Measurements from ENCODE around the gene RBBP6.
A peak's percentile ranks its signal among the peaks of the same experiment; 100 is the strongest.

The RBBP6 gene

GRCh38 chr16:24520983-24521382, 18.4 kb upstream of the RBBP6 start:
- FAIRE-seq (no peak), DNase-seq (ENCODE audit: insufficient read length, low spot score) (no peak)
- TF ChIP-seq SPI1 (IDR thresholded peaks at IDR 0.05; ENCODE audit: low read depth, low read length) = no peak
- no peak for TF ChIP-seq PAX5 (IDR thresholded peaks at IDR 0.05; ENCODE audit: insufficient read depth, low read length, severe bottlenecking)
- TF ChIP-seq POLR2AphosphoS5 (IDR thresholded peaks at IDR 0.05; ENCODE audit: low read depth, low read length) = no peak
- TF ChIP-seq POLR2A (IDR thresholded peaks at IDR 0.05; ENCODE audit: low read depth, low read length) = no peak
- TF ChIP-seq POU2F2 (IDR thresholded peaks at IDR 0.05; ENCODE audit: low read depth, low read length) = no peak

DNA sequence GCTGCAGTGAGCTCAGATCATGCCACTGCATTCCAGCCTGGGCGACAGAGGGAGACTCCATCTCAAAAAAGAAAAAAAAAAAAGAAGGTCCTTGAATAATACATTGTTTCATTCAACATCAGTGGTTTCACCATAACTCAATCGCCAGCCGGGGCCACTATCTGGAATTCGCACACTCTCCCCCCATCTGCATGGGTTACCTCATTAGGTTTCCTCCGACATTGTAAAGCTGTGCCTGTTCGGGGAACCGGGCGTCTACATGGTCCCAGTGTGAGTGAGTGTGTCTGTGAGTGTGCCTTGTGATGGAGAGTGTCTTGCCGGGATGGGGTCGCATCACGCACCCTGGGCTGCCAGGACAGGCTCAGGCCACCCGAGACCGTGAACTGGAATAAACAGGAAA, 16.6 kb upstream of the RBBP6 start:
- no peak for TF ChIP-seq TAF1 (IDR thresholded peaks at IDR 0.05; ENCODE audit: low read depth, low read length)
- no peak for TF ChIP-seq POLR2A (IDR thresholded peaks at IDR 0.05; ENCODE audit: low read depth, low read length)
- no peak for TF ChIP-seq POU2F2 (IDR thresholded peaks at IDR 0.05; ENCODE audit: low read depth, low read length)
- FAIRE-seq = no peak
- no peak for DNase-seq (ENCODE audit: insufficient read length, low spot score)

DNA sequence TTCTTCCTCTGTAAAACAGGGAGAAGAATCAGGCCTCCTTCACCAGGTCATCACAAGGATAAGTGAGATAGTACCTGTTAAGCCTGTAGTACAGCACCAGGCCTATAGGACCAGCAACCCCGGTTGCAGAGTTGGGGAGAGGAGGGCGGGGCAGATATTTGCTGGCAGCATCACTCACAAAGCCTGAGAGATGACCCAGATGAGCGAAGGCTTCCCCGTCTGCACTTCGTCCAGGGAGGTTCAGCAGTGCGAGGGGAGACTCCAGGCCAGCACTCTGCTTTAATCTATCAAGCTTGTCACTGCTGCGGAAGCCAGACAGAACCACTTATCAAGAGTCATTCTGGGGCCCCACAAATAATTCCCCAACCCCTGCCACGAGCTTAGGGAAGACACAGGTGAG, 15.8 kb upstream of the RBBP6 start:
- DNase-seq (ENCODE audit: insufficient read length, low spot score) (no peak), FAIRE-seq (no peak)
- TF ChIP-seq TAF1 (IDR thresholded peaks at IDR 0.05; ENCODE audit: low read depth, low read length) (no peak), POLR2AphosphoS5 (IDR thresholded peaks at IDR 0.05; ENCODE audit: low read depth, low read length) (no peak), SPI1 (IDR thresholded peaks at IDR 0.05; ENCODE audit: low read depth, low read length) (no peak), PAX5 (IDR thresholded peaks at IDR 0.05; ENCODE audit: insufficient read depth, low read length, severe bottlenecking) (no peak), POU2F2 (IDR thresholded peaks at IDR 0.05; ENCODE audit: low read depth, low read length) (no peak), POLR2A (IDR thresholded peaks at IDR 0.05; ENCODE audit: low read depth, low read length) (no peak)

GRCh38 chr16:24524855-24525677, 14.3 kb upstream of the RBBP6 start:
- DNase-seq (ENCODE audit: insufficient read length, low spot score) = no peak
- FAIRE-seq = no peak
- TF ChIP-seq POU2F2 (IDR thresholded peaks at IDR 0.05; ENCODE audit: low read depth, low read length) (no peak), SPI1 (IDR thresholded peaks at IDR 0.05; ENCODE audit: low read depth, low read length) (0 out of 2 replicates have a peak, but pooled peaks have one; percentile 18)

GRCh38 chr16:24525970-24526559, 13.3 kb upstream of the RBBP6 start:
- FAIRE-seq (no peak), DNase-seq (ENCODE audit: insufficient read length, low spot score) (no peak)
- no peak for TF ChIP-seq TAF1 (IDR thresholded peaks at IDR 0.05; ENCODE audit: low read depth, low read length)
- TF ChIP-seq POLR2A (IDR thresholded peaks at IDR 0.05; ENCODE audit: low read depth, low read length) = no peak
- no peak for TF ChIP-seq SPI1 (IDR thresholded peaks at IDR 0.05; ENCODE audit: low read depth, low read length)
- no peak for TF ChIP-seq PAX5 (IDR thresholded peaks at IDR 0.05; ENCODE audit: insufficient read depth, low read length, severe bottlenecking)
- no peak for TF ChIP-seq POLR2AphosphoS5 (IDR thresholded peaks at IDR 0.05; ENCODE audit: low read depth, low read length)
- TF ChIP-seq POU2F2 (IDR thresholded peaks at IDR 0.05; ENCODE audit: low read depth, low read length) = no peak

DNA sequence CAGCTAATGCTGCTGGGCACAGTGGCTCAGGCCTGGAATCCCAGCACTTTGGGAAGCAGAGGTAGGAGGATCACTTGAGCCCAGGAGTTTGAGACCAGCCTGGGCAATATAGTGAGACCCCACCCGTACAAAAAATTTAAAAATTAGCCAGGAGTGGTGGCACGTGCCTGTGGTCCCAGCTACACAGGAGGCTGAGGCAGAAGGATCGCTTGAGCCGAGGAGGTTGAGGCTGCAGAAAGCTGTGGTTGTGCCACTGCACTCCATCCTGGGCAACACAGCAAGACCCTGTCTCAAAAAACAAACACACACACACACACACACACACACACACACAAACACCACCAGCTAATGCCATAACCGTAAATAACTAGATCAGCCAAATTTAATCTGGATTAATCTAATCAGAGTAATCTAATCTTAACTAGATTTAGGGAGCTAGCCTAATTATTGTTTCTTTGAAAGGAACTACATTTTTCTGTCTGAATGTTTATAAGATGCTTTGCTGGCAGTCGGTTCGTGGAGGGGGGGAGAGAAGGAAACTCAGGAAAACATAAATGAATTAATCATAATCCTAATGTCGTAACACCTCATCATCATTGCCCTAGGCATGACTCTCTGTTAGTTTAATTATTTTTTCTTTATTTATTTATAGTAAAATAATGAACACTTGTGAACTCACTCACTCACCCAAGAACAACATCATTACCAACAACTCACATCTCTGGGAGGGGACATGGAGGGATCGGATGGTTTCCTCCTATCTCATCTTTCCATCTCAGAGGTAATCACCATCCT, 12.5 kb upstream of the RBBP6 start:
- TF ChIP-seq POLR2AphosphoS5 (IDR thresholded peaks at IDR 0.05; ENCODE audit: low read depth, low read length) = no peak
- no peak for TF ChIP-seq POU2F2 (IDR thresholded peaks at IDR 0.05; ENCODE audit: low read depth, low read length)
- TF ChIP-seq POLR2A (IDR thresholded peaks at IDR 0.05; ENCODE audit: low read depth, low read length) = no peak
- no peak for TF ChIP-seq SPI1 (IDR thresholded peaks at IDR 0.05; ENCODE audit: low read depth, low read length)
- no peak for TF ChIP-seq TAF1 (IDR thresholded peaks at IDR 0.05; ENCODE audit: low read depth, low read length)
- TF ChIP-seq PAX5 (IDR thresholded peaks at IDR 0.05; ENCODE audit: insufficient read depth, low read length, severe bottlenecking) = no peak
- FAIRE-seq (no peak), DNase-seq (ENCODE audit: insufficient read length, low spot score) (no peak)

DNA sequence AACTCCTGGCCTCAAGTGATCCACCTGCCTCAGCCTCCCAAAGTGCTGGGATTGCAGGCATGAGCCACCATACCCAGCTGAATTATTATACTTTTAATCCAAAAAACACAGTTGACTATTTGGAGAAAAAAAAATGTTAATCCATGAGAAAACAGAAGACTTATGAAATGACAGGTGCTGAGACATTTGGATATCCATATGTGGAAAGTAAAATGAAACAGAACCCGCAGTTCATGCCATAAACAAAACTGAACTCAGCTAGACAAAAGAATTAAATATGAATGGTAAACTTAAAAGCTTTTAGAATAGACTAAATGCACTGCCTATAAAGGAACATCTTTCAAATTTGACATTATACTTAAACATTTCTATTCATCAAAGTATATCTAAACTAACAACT, 8.2 kb upstream of the RBBP6 start:
- TF ChIP-seq POLR2A (IDR thresholded peaks at IDR 0.05; ENCODE audit: low read depth, low read length) (no peak), SPI1 (IDR thresholded peaks at IDR 0.05; ENCODE audit: low read depth, low read length) (no peak), POU2F2 (IDR thresholded peaks at IDR 0.05; ENCODE audit: low read depth, low read length) (no peak), PAX5 (IDR thresholded peaks at IDR 0.05; ENCODE audit: insufficient read depth, low read length, severe bottlenecking) (no peak), TAF1 (IDR thresholded peaks at IDR 0.05; ENCODE audit: low read depth, low read length) (no peak), POLR2AphosphoS5 (IDR thresholded peaks at IDR 0.05; ENCODE audit: low read depth, low read length) (no peak)
- FAIRE-seq (no peak), DNase-seq (ENCODE audit: insufficient read length, low spot score) (no peak)

GRCh38 chr16:24534620-24535019, 4.7 kb upstream of the RBBP6 start:
- DNase-seq (ENCODE audit: insufficient read length, low spot score) (no peak), FAIRE-seq (no peak)
- no peak for TF ChIP-seq SPI1 (IDR thresholded peaks at IDR 0.05; ENCODE audit: low read depth, low read length)
- TF ChIP-seq TAF1 (IDR thresholded peaks at IDR 0.05; ENCODE audit: low read depth, low read length) = no peak
- TF ChIP-seq POU2F2 (IDR thresholded peaks at IDR 0.05; ENCODE audit: low read depth, low read length) = no peak
- no peak for TF ChIP-seq PAX5 (IDR thresholded peaks at IDR 0.05; ENCODE audit: insufficient read depth, low read length, severe bottlenecking)
- no peak for TF ChIP-seq POLR2A (IDR thresholded peaks at IDR 0.05; ENCODE audit: low read depth, low read length)
- TF ChIP-seq POLR2AphosphoS5 (IDR thresholded peaks at IDR 0.05; ENCODE audit: low read depth, low read length) = no peak

DNA sequence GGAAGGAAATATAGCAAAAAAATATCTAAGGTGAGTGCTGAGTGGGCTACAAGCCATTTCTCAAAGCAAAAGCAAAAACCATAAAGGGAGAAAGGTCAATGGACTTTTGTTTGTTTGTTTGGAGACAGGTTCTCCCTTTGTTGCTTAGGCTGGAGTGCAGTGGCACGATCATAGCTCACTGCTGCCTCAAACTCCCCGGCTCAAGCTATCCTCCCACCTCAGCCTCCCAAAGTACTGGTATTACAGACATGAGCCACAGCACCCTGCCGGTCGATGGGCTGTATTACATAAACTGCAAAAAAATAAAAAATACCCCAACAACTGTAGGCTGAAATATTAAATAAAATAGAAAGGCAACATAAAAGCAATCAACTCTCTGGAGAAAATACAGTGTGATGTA, 3.5 kb upstream of the RBBP6 start:
- FAIRE-seq (no peak), DNase-seq (ENCODE audit: insufficient read length, low spot score) (no peak)
- TF ChIP-seq POU2F2 (IDR thresholded peaks at IDR 0.05; ENCODE audit: low read depth, low read length) (no peak), PAX5 (IDR thresholded peaks at IDR 0.05; ENCODE audit: insufficient read depth, low read length, severe bottlenecking) (no peak), POLR2A (IDR thresholded peaks at IDR 0.05; ENCODE audit: low read depth, low read length) (no peak), POLR2AphosphoS5 (IDR thresholded peaks at IDR 0.05; ENCODE audit: low read depth, low read length) (no peak)

Data from GM12891 (cell line).